ENCODE measurements around the gene SZRD1. TPM values are rescaled to one million over a fixed set of nuclear protein-coding genes. Genes with fewer than 3 reads are reported as not detected.

SZRD1 gene
- total and polyA plus RNA-seq, 2 donors from 2014 or later, result 77.3 to 127 TPM

GRCh38 chr1:16367968-16368890 is 1.2 kb downstream of the SZRD1 start:
- Histone ChIP-seq H3K27me3 (ENCODE audit: control insufficient read depth, insufficient read depth, low read length) (no peaks in the 10 kb centered on the region), H3K4me1 (ENCODE audit: control insufficient read depth in 2 of 3, insufficient read depth in 2 of 3, low read depth in 1 of 3, low read length in 3 of 3) (peaks cover 4 to 11% (median 4%) of the 10 kb centered on the region in 3 donors), H3K9ac (ENCODE audit: low read length in 3 of 3) (peak overlapping the region; percentile 74 to 97 (median 87)), H3K36me3 (ENCODE audit: control insufficient read depth in 2 of 3, insufficient read depth in 3 of 3, low read length in 3 of 3) (peaks cover 0 to 2% (median 0%) of the 10 kb centered on the region in 3 donors), H3K9me3 (ENCODE audit: control insufficient read depth in 2 of 3, insufficient read depth in 1 of 3, low read length in 3 of 3) (no peaks in the 10 kb centered on the region), H3K4me3 (ENCODE audit: low read length in 3 of 3) (peak overlapping the region; percentile 79 to 94 (median 84)), H3K27ac (ENCODE audit: low read depth in 2 of 2, low read length in 2 of 2) (peak overlapping the region; percentile 96 to 98)
- intact Hi-C loops (cut with DNase I), result no loop called here
- DNase-seq (peak in 1 of 5 donors; percentile 37), FAIRE-seq (no peak)
- no peak for TF ChIP-seq CTCF (IDR thresholded peaks at IDR 0.05; ENCODE audit: borderline replicate concordance, extremely low read depth, insufficient read depth)

GRCh38 chr1:16369821-16370220 is 2.8 kb downstream of the SZRD1 start:
- no peak for FAIRE-seq
- no peak for TF ChIP-seq CTCF (IDR thresholded peaks at IDR 0.05; ENCODE audit: borderline replicate concordance, extremely low read depth, insufficient read depth)
- Histone ChIP-seq H3K27ac (ENCODE audit: low read depth in 2 of 2, low read length in 2 of 2) (no peak overlapping the region), H3K9me3 (ENCODE audit: control insufficient read depth in 2 of 3, insufficient read depth in 1 of 3, low read length in 3 of 3) (no peaks in the 10 kb centered on the region), H3K4me1 (ENCODE audit: control insufficient read depth in 2 of 3, insufficient read depth in 2 of 3, low read depth in 1 of 3, low read length in 3 of 3) (peaks cover 6 to 17% (median 10%) of the 10 kb centered on the region in 3 donors), H3K9ac (ENCODE audit: low read length in 3 of 3) (no peak overlapping the region), H3K4me3 (ENCODE audit: low read length in 3 of 3) (no peak overlapping the region), H3K36me3 (ENCODE audit: control insufficient read depth in 2 of 3, insufficient read depth in 3 of 3, low read length in 3 of 3) (peaks cover 0 to 2% (median 0%) of the 10 kb centered on the region in 3 donors), H3K27me3 (ENCODE audit: control insufficient read depth, insufficient read depth, low read length) (no peaks in the 10 kb centered on the region)
- intact Hi-C loops (cut with DNase I), result no loop called here
- no peak for DNase-seq

- intact Hi-C loops (cut with DNase I), result no loop called here
- no peak overlapping the region for H3K4me3 ChIP-seq (ENCODE audit: low read length in 3 of 3)
- DNase-seq (no peak), FAIRE-seq (no peak)
- H3K36me3 ChIP-seq (ENCODE audit: control insufficient read depth in 2 of 3, insufficient read depth in 3 of 3, low read length in 3 of 3), result peaks cover 0 to 2% (median 0%) of the 10 kb centered on the region in 3 donors
- TF ChIP-seq CTCF (IDR thresholded peaks at IDR 0.05; ENCODE audit: borderline replicate concordance, extremely low read depth, insufficient read depth), result no peak
- no peak overlapping the region for H3K27ac ChIP-seq (ENCODE audit: low read depth in 2 of 2, low read length in 2 of 2)
- no peaks in the 10 kb centered on the region for H3K9me3 ChIP-seq (ENCODE audit: control insufficient read depth in 2 of 3, insufficient read depth in 1 of 3, low read length in 3 of 3)
- no peaks in the 10 kb centered on the region for H3K27me3 ChIP-seq (ENCODE audit: control insufficient read depth, insufficient read depth, low read length)
- no peak overlapping the region for H3K9ac ChIP-seq (ENCODE audit: low read length in 3 of 3)
- peaks cover 9 to 31% (median 23%) of the 10 kb centered on the region in 3 donors for H3K4me1 ChIP-seq (ENCODE audit: control insufficient read depth in 2 of 3, insufficient read depth in 2 of 3, low read depth in 1 of 3, low read length in 3 of 3)
Observed at GRCh38 chr1:16371725-16372124, 4.7 kb downstream of the SZRD1 start.
